GM19372 (cell line): ENCODE measurements around the gene MAGI1.

Source experiments
- ATAC-seq: cut with Tn5 transposase; IDR thresholded peaks from one replicate; pipeline ENCODE4 v1.9.1; 2021; ENCODE audit warnings: mild to moderate bottlenecking, low read depth, moderate library complexity; ENCODE audit not compliant: unreplicated experiment

The MAGI1 gene

DNA sequence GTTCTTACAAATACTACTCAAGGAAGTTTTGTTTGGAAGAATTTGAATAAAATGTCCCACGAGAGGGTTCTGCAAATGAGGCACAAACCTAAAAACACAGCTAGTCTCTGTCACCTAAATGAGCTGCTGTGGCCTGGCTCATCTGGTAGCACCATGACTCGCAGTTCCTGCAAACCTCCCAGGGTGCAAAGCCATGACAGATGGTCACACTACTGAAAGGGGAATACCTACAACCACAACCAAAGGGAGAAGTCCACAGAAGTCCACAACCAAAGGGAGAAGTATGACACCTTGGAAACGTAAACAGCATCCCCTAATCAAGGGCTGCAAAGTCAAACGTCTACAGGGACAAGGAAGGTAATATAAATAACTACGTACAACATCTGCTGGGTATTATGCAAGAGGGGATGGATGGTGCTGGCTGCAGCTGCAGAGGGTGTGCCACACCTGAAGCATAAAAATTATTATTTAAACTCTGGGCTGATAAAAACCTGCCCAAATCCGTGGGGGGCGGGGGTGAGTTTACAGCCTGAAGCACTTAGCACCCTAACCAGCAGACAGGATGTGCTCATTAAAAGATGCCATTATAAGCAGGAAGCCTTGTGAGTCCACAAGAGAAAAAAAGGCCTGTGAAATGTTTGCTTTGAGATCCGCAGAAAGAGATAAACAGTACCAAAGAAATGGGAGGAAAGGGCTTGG lies 184.0 kb downstream of the MAGI1 start:
- no peak for ATAC-seq

DNA sequence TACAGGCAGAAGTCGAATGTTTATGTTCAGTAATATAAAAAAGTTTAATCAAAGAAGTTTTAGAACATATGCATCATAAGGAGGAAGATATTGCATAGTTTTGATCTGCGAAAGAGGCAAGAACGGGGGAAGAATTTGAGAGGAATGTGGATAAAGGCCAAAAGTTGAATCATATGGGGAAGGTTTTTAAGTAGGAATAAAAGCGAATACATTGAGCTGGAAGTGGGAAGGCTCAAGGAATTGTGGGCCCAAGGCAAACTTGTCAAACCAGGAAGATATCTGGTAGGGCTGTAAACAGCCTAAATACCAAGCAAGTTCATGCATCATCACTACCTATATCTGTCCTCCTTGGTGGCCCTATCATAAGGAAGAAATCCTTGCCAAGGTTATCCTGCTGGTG lies 186.9 kb downstream of the MAGI1 start:
- no peak for ATAC-seq

DNA sequence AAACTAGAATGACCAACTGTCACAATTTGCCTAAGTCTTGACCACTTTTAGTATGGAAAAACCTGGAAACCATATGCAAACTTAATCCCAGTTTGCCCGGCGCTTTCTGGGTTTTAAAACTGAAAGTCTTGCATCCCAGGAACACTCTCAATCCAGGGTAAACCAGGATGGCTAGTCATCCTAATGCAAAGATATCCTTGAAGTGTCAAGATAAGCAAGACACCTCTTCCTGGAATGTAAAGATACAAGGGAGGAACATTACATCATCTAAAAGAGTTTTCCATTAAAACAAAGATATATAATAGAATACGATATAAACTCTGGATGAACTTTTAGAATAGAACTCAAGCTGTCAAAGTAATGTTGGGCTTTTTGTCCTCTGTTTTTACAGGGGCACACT lies 188.5 kb downstream of the MAGI1 start:
- no peak for ATAC-seq

DNA sequence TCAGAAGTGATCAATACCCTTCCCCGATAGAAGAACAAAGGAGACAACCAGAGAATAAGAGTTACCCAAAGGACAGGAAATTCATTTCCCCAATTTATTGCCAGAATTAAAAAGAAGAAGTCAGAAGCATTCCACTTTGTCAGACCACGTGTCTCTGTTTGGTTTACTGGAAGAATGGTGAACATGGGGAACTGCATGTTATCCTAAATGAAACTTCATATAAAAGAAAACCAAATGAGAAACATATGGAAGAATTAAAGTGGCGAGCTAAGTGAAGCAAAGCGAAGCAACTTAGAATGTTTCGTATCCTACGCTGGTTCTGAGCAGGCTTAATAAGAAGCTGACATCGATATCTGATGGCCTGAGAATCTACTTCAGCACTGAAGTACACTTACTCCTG lies 190.7 kb downstream of the MAGI1 start:
- ATAC-seq, result no peak

DNA sequence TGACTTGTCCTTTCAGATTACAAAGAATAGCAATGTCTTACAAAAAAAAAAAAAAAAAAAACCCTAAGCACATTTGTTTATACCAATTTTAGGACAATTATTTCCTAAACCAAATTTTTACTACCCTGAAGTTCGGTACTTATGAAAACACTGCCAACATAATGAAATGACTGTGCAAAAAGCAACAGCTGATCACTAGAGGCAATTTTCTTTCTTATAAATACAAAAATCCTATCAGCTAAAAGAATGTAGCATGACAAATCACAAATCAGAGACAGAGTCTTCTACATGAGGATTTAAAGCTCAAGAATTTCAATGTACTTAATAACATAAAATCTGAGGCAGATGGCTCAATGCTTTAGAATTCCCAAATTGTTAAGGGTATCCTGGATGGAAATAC lies 191.8 kb downstream of the MAGI1 start:
- no peak for ATAC-seq

DNA sequence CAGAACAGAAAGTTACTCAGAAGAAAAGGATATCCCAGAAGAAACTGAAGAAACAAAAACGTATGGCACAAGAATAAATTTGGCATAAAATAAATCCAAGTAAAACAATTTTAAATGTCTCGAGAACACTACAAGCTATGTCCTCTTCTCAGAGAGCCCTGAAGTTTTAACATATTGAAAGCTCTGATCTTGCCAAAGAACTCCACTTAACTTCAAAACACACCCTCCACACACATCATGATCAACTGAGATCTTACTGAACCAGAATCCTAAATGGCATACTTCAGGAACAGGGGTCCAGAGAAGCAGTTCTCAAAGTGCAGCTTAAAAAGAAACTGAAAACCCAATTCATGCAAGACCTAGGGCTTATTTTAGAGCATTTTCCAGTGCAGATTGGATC lies 194.3 kb downstream of the MAGI1 start:
- no peak for ATAC-seq

DNA sequence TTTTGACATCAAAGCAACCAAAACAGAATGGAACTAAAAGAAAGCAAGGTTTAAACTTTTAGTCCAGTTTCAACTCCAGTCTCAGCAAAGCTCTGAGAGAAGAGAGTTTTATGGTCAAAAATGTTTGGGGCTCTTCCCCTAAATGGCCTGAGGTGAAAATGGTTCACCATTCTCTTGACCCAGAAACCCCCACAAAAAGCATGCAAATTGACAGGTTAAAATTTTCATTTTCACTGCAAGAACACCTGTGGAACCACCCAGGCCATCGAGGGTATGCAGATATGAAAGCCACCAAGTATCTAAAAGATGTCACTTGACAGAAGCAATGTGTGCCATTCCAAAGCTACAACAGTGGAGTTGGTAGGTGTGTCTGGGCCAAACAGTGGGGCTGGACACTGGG lies 195.0 kb downstream of the MAGI1 start:
- no peak for ATAC-seq

DNA sequence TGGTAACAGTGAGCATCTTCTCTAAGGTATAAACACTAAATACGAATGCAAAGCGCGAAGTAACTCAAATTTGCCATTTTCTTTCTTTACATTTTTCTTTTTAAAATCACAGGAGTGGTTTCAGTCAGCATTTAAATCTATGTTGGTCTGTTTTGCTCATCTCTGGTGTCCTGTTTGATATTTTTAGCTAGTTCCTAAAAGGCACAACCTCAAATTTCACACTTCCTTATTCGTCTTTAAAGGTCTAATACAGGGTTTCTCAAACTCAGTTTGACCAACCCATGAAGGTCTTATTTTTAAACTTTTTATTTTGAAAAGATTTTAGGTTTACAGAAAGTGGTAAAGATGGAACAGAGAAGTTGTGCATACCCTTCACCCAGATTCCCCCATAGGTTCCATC lies 201.1 kb downstream of the MAGI1 start:
- no peak for ATAC-seq

DNA sequence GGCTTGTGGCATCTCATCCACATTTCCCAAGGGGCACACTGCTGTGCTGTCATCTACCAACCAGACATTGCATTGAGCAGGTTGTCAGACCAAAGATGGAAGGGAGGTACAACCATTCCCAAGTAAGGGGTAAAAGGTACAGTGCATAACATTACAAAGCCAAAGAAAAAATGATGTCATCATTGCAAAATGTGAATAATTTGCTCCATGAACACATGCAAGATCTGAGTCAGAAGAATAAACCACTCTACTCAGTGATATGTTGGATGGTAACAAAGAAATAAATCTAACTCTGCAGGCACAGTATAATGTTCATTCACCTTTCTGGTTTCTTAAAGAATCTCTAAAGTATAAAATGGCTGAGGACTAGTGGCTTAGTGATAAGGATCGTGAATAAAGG lies 202.7 kb downstream of the MAGI1 start:
- no peak for ATAC-seq

DNA sequence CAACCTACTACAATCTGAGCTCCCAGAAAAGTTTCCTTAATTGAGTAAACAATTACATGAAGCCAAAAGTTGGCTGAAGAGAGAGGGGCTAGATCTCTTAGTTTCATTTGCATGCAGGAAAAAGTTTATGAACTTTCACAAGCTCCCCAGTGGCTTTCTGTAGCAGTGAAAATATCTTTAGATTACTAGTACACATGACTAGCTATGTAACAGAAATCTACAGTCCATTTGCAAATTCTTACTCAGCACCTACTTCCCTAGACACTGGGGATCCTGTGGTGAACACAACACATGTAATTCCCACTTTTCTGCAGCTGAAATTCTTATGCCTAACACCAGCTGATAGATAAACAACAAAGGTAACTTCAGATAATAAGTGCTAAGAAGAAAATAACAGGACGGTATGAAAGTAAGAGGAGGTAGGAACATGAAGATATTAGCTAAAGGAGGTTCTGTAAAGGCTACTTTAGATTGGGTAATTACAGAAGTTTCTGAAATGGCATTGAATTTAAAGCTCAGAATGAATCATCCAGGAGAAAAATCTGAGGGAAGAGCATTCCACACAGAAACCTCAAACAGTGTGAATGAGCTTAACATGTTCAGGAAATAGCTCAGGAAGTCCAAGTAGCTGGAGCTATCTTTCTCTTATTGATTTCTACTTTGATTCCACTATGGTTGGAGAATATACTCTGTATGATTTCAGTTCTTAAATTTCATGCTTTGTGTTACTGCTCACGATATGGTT lies 204.8 kb downstream of the MAGI1 start:
- no peak for ATAC-seq

DNA sequence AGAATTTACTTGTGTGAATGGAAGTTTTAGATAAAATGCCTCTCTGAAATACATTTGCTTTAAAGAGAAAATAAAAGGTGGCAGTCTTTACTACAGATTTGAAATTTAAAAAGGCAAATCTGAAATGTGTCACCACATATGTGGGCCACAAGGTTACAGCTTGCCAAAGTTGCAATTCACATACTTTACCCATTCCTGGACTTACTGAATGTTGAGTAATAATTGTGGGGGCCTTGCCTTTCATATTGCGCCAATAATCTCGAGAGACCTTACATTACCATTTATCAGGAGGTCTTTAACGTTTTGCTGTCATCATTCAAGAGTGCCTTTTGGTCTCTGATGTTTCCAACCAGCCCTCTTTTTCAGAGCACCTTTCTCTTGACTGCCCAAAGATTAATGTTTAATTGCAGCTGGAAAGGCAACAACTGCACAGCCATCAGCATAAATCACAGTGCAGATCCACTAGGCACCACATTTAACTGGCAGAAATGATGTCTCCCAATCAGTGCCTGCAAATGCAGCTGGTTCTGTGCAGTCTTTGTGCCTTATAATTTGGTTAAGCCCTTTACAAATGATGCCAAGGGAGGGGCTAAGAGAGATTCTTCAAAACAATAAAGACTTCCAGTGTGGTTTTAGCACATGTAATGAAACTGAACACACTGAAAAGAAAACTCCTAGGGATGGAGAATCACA lies 206.8 kb downstream of the MAGI1 start:
- ATAC-seq, result no peak

DNA sequence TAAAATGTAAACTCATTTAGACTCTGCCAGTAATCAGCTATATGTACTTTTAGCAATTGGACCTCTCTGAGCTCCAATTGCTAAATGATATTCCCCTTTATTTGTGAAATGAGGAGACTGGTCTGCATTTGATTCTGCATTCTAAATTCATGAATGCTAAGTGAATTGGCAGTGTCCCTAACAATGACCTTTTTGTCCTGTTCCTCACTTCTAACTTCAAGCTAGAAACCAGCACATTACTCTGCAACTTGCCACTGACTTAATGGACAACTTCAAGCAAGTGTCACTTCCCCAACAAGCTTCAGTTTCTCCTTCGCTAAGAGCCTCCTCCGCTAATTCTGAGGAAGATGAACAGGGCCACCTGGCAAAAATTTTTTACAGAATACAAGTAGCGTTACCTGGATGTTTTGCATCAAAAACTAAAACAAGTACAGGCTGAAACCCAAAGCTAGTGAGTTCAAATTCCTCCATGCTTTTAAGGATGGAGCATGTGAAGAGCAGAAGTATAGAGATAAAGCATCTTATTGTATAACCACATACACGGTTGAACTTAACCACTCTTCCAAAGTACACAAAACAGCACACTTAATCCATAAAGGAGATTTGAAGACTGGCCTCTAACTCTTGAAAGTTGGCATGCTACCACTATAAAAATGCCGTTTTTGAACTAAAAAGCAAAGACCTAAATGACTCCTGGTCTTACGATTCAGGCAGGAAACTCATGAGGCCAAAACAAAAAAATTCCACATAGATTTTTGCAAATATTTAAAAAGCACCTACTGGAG lies 207.6 kb downstream of the MAGI1 start:
- ATAC-seq, result no peak

DNA sequence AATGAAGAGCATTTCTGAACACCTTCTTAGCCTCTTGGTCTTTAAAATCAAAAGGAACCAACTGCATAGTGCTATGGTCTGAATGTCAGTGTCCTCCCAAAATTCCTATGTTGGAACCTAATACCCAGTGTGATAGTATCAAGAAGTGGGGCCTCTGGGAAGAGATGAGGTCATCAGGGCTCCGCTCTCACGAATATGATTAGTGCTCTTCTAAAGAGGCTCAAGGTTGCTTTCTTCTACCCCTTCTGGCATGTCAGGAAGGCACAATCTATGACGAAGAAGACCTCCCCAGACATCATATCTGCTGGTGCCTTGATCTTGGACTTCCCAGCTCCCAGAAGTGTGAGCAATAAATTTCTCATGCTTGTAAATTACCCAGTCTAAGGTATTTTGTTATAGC lies 209.5 kb downstream of the MAGI1 start:
- ATAC-seq, result no peak

DNA sequence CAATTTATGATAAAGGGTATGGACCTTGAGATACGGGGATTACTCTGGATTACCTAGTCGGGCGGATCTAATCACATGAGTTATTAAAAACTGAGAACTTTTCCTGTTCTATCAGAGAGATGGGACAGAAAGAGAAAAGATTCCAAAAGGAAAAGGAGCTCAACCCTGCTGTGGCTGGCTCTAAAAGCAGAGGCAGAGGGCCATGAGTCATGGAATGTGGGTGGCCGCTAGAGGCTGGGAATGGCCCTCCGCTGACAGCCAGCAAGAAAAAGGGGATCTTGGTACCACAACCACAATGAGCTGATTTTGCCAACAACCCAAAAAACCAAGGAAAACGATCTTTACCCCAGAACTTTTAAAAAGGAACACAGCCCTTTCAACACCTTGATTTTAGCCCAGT lies 210.0 kb downstream of the MAGI1 start:
- no peak for ATAC-seq

DNA sequence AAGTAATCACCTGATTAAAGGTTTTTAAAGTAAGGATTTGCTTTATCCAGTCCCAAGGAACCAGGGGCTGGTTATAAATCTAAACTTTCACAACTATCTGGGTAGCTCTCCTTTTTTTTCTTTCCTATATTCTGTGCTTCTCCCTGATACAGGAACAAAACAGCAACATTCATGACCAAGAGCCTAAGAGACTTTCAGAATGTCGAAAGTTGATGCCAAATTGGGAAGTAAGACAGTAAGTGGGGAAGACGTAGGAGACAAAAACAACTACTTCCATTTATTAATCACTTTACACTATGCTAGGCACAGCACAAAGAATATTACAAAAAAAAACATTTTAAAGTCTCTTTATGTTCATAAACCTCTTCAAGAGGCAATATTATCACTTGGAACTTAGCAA lies 211.6 kb downstream of the MAGI1 start:
- ATAC-seq, result no peak

DNA sequence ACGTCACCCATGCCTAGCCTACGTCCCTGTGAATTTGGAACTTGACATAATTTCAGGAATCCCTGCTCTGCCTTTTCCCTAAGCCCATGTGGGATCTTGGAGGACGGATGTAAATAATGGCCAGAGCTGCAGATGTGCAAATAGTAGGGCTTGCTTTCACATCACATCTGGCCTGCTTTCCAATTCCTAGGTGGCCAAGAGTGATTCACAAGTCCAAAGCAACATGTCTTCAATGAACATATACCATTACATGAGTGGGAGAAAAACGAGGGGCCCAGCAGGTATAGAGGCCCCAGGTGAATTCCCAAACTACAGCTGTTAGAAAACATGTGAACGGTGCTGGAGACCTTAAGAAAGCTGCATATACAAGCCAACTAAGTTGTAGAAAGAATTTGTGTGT lies 214.6 kb downstream of the MAGI1 start:
- ATAC-seq, result no peak

DNA sequence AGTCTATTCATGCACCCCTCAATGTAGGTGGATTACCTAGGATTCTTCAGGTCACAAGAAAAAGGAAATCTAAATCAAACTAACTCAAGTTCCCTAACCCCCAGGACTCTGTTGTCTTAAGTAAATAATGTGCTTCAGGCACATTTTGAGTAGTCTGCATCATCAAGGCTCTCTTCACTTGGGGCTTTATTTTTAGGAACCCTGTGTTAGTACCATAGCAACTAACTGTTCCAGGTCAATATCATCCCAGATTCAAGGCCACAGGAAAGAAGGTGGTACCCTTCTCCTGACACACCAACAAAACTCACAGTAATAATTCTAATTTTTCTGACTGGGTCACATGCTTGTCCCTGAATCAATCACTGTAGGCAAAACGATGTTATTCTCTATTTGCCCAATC lies 218.1 kb downstream of the MAGI1 start:
- ATAC-seq, result no peak

DNA sequence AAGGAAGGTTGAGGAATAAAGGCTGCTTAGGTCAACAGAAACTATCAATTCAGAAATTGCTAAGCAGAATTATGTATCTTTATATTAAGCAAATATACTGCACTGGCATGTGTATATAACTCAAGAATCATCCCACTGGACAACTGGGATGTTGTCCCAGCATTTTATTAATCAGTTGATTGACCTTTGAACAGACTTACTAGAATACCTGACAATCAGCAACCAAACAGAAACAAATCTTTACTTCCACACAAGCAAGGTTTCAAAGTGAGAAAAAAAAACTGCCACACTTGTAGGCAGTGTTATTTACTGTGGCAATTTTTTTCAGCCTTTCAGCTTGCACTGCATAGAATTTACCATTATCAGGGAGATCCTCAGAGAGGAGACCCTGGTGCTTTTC lies 218.8 kb downstream of the MAGI1 start:
- ATAC-seq, result no peak

DNA sequence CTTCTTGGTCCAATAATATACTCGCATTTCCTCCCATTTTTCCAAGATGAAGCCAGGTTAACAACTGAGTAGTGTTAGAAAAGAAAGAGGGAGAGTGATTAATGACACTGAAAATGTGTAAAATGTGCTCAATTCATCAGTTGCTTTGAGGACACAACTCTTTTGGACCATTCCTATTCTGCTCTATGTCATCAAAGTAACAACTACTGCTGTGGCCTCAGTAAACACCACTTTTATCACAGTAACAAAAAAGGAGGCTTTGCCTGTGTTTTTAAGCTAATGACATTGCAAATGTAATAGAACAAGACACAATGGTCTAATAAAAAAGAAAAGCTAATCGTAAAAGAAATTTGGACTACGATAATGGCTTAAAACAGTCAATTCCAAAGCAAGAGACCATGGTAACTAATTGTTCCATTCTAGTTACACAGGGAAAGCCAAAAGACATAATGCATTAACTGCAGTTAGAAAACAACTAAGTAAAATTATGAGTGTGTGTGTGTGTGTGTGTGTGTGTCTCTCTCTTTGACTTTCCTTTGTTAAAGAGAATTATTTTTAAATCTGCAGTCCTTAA lies 221.1 kb downstream of the MAGI1 start:
- ATAC-seq, result no peak

DNA sequence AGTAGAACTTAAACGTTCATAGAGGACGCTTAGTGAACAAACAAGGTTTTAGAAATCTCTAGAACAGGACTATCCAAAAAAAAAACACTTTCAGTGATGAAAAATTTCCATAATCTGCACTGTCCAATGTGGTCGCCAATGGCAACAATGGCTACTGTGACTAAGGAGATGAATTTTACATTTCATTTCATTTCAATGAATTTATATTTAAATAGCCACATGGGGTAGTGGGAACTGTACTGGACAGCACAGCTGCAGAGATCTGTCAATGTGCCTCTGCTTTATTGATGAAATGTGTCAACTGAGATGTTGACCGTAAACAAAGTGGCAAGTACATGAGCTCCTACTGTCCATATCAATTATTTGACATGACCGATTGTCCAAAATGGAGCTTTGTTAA lies 222.5 kb downstream of the MAGI1 start:
- no peak for ATAC-seq
